H9 (cell line): ENCODE measurements around the gene YES1. TPM values are rescaled to one million over a fixed set of nuclear protein-coding genes. Genes with fewer than 3 reads are reported as not detected.

ENCODE experiments used
- DNase-seq: peaks from one replicate; pipeline ENCODE4 v3.0.0-alpha.2; 2017
- H2AFZ ChIP-seq: one replicate; pipeline ENCODE4 v1.6.1; 2013; ENCODE audit warnings: mild to moderate bottlenecking, low read length, control low read depth, moderate library complexity
- H2AK5ac ChIP-seq: 2 replicates; pipeline ENCODE4 v1.6.1; 2013; ENCODE audit warnings: low read length, control low read depth, mixed read lengths; ENCODE audit not compliant: insufficient read length
- H2BK120ac ChIP-seq: one replicate; pipeline ENCODE4 v1.6.1; 2013; ENCODE audit warnings: low read depth, mild to moderate bottlenecking, low read length, control low read depth, inconsistent platforms; ENCODE audit not compliant: poor library complexity, severe bottlenecking
- H2BK12ac ChIP-seq: 2 replicates; pipeline ENCODE4 v1.6.1; 2013; ENCODE audit warnings: low read length, control low read depth, mixed read lengths, low read depth; ENCODE audit not compliant: insufficient read length
- H2BK15ac ChIP-seq: 2 replicates; pipeline ENCODE4 v1.6.1; 2013; ENCODE audit warnings: low read depth, low read length, control low read depth
- H2BK20ac ChIP-seq: one replicate; pipeline ENCODE4 v1.6.1; 2013; ENCODE audit warnings: low read depth, mild to moderate bottlenecking, low read length, control low read depth, inconsistent platforms; ENCODE audit not compliant: poor library complexity, severe bottlenecking
- H2BK5ac ChIP-seq: 2 replicates; pipeline ENCODE4 v1.6.1; 2013; ENCODE audit warnings: low read length, control low read depth, mixed read lengths; ENCODE audit not compliant: insufficient read length
- H3K14ac ChIP-seq: 2 replicates; pipeline ENCODE4 v1.6.1; 2013; ENCODE audit warnings: low read length, control low read depth; ENCODE audit not compliant: insufficient read depth
- H3K18ac ChIP-seq: 2 replicates; pipeline ENCODE4 v1.6.1; 2013; ENCODE audit warnings: low read depth, mild to moderate bottlenecking, mixed read lengths, low read length, control low read depth; ENCODE audit not compliant: insufficient read length
- H3K23ac ChIP-seq: 2 replicates; pipeline ENCODE4 v1.6.1; 2013; ENCODE audit warnings: low read length, control low read depth, mixed read lengths, low read depth; ENCODE audit not compliant: insufficient read length
- H3K23me2 ChIP-seq: 2 replicates; pipeline ENCODE4 v1.6.1; 2013; ENCODE audit warnings: low read depth, mild to moderate bottlenecking, mixed read lengths, low read length, control low read depth; ENCODE audit not compliant: insufficient read length, poor library complexity, severe bottlenecking
- H3K27ac ChIP-seq: 2 replicates; pipeline ENCODE4 v1.5.1; 2013; ENCODE audit warnings: low read length, control low read depth, mixed read lengths, low read depth; ENCODE audit not compliant: insufficient read length
- H3K27me3 ChIP-seq: 2 replicates; pipeline ENCODE4 v1.6.1; 2013; ENCODE audit warnings: low read length, control low read depth, inconsistent platforms; ENCODE audit not compliant: insufficient read depth
- H3K4ac ChIP-seq: 2 replicates; pipeline ENCODE4 v1.6.1; 2013; ENCODE audit warnings: low read depth, mild to moderate bottlenecking, control low read depth, inconsistent platforms, low read length, moderate library complexity
- H3K4me1 ChIP-seq: 2 replicates; pipeline ENCODE4 v1.6.1; 2013; ENCODE audit warnings: low read length, control low read depth, inconsistent platforms; ENCODE audit not compliant: insufficient read depth
- H3K4me2 ChIP-seq: 2 replicates; pipeline ENCODE4 v1.6.1; 2013; ENCODE audit warnings: low read length, control low read depth, mixed read lengths; ENCODE audit not compliant: insufficient read length, insufficient read depth
- H3K56ac ChIP-seq: 2 replicates; pipeline ENCODE4 v1.6.1; 2013; ENCODE audit warnings: low read depth, mild to moderate bottlenecking, mixed read lengths, low read length, control low read depth; ENCODE audit not compliant: insufficient read length
- H3K79me1 ChIP-seq: 2 replicates; pipeline ENCODE4 v1.6.1; 2013; ENCODE audit warnings: low read depth, mild to moderate bottlenecking, moderate library complexity, low read length, control low read depth, inconsistent platforms; ENCODE audit not compliant: insufficient read depth, poor library complexity, severe bottlenecking
- H3K79me2 ChIP-seq: 2 replicates; pipeline ENCODE4 v1.6.1; 2013; ENCODE audit warnings: low read length, control low read depth, inconsistent platforms; ENCODE audit not compliant: insufficient read depth
- H3K9ac ChIP-seq: 2 replicates; pipeline ENCODE4 v1.6.1; 2013; ENCODE audit warnings: low read length, control low read depth, mixed read lengths; ENCODE audit not compliant: insufficient read length; ENCODE audit errors: extremely low read depth
- H3K9me3 ChIP-seq: one replicate; pipeline ENCODE4 v1.6.1; 2013; ENCODE audit warnings: low read depth, low read length, inconsistent platforms; ENCODE audit not compliant: control insufficient read depth
- H3T11ph ChIP-seq: one replicate; pipeline ENCODE4 v1.6.1; 2013; ENCODE audit warnings: mild to moderate bottlenecking, low read length, control low read depth, inconsistent platforms
- H4K20me1 ChIP-seq: one replicate; pipeline ENCODE4 v1.6.1; 2013; ENCODE audit not compliant: control insufficient read depth, insufficient read length, insufficient read depth
- H4K5ac ChIP-seq: 2 replicates; pipeline ENCODE4 v1.6.1; 2013; ENCODE audit warnings: low read depth, mild to moderate bottlenecking, mixed read lengths, low read length, control low read depth; ENCODE audit not compliant: insufficient read length
- H4K8ac ChIP-seq: replicated peaks from 2 replicates; pipeline ENCODE4 v1.6.1; 2013; ENCODE audit warnings: low read length, control low read depth, mixed read lengths, low read depth; ENCODE audit not compliant: insufficient read length
- H4K91ac ChIP-seq: 2 replicates; pipeline ENCODE4 v1.6.1; 2013; ENCODE audit warnings: low read depth, mild to moderate bottlenecking, moderate library complexity, mixed read lengths, low read length, control low read depth; ENCODE audit not compliant: insufficient read length
- H3K27ac Mint-ChIP-seq, 3 experiments: 2 replicates in 2 of 3; 3 replicates in 1 of 3; pipeline ENCODE4 v1.8.0; 2020 to 2021; ENCODE audit warnings: mixed read lengths in 3 of 3, mild to moderate bottlenecking in 1 of 3, moderate library complexity in 1 of 3
- H3K27me3 Mint-ChIP-seq: 2 replicates; pipeline ENCODE4 v1.8.0; 2021; ENCODE audit warnings: low read depth, mild to moderate bottlenecking, moderate library complexity, mixed read lengths
- H3K36me3 Mint-ChIP-seq, 3 experiments: 2 replicates in 2 of 3; 3 replicates in 1 of 3; pipeline ENCODE4 v1.8.0; 2020 to 2021; ENCODE audit warnings: low read depth in 3 of 3, mixed read lengths in 3 of 3; ENCODE audit not compliant: insufficient read depth in 1 of 3
- H3K4me1 Mint-ChIP-seq, 2 experiments: 2 replicates each; pipeline ENCODE4 v1.8.0; 2020; ENCODE audit warnings: mixed read lengths in 2 of 2
- H3K4me3 Mint-ChIP-seq, 2 experiments: 2 replicates in 1 of 2; 3 replicates in 1 of 2; pipeline ENCODE4 v1.8.0; 2020 to 2021; ENCODE audit warnings: mild to moderate bottlenecking in 2 of 2, mixed read lengths in 2 of 2, moderate library complexity in 1 of 2
- H3K9me3 Mint-ChIP-seq, 2 experiments: 2 replicates in 1 of 2; 3 replicates in 1 of 2; pipeline ENCODE4 v1.8.0; 2020; ENCODE audit warnings: mild to moderate bottlenecking in 2 of 2, mixed read lengths in 2 of 2, moderate library complexity in 1 of 2
- CTCF ChIP-seq: fragments of 200-600 bp; sonication (generic); conservative IDR thresholded peaks from 3 replicates; pipeline ENCODE4 v1.8.0; 2021; ENCODE audit warnings: antibody characterized with exemption, mild to moderate bottlenecking
- WGBS: extraction: QIAGEN DNeasy Blood & Tissue Kit; methylation state at CpG from one replicate; pipeline ENCODE4 v1.1.7; 2013; ENCODE audit warnings: missing lambda C conversion rate, low lambda C conversion rate, mixed read lengths; ENCODE audit not compliant: insufficient read length; ENCODE audit errors: extremely low coverage; 5-methylcytosine and 5-hydroxymethylcytosine counted together
- total RNA-seq: library from RNA; stranded (reverse); gene quantifications from 2 replicates; pipeline ENCODE4 v1.2.1, GENCODE V29; 2021

The YES1 gene
- total RNA-seq, 1 experiment from 2014 or later: 86.9 TPM

- no peak overlapping the region for H2BK12ac ChIP-seq
- H3K4me2 ChIP-seq: no peak overlapping the region
- H3K18ac ChIP-seq: no peak overlapping the region
- no peak overlapping the region for H3K56ac ChIP-seq
- no peak overlapping the region for H2BK20ac ChIP-seq
- no peaks in the 10 kb centered on the region for H4K20me1 ChIP-seq
- no peak overlapping the region for H3K4ac ChIP-seq
- no peaks in the 10 kb centered on the region for H3K9me3 ChIP-seq
- peaks cover 3% of the 10 kb centered on the region for H3K79me1 ChIP-seq
- H3K4me1 ChIP-seq: 0 out of 2 replicates have a peak, but pooled peaks cover 2% of the 10 kb centered on the region
- no peak overlapping the region for H3K4me3 Mint-ChIP-seq
- no peak for TF ChIP-seq CTCF
- H2BK120ac ChIP-seq: no peak overlapping the region
- no peak overlapping the region for H4K91ac ChIP-seq
- H2AFZ ChIP-seq: no peak overlapping the region
- H2BK15ac ChIP-seq: no peak overlapping the region
- H3K23me2 ChIP-seq: peaks cover 2% of the 10 kb centered on the region
- H2BK5ac ChIP-seq: no peak overlapping the region
- peaks cover 12 to 52% (median 45%) of the 10 kb centered on the region in 3 experiments; a peak in 6 of 7 replicates for H3K36me3 Mint-ChIP-seq
- no peaks in the 10 kb centered on the region for H3K27me3 Mint-ChIP-seq
- H3K4me1 Mint-ChIP-seq: peaks cover 3% of the 10 kb centered on the region in 2 experiments
- H4K8ac ChIP-seq: no peak overlapping the region
- no peak for DNase-seq
- no peak overlapping the region for H2AK5ac ChIP-seq
- H3T11ph ChIP-seq: no peak overlapping the region
- no peaks in the 10 kb centered on the region for H3K27me3 ChIP-seq
- no peak overlapping the region for H3K9ac ChIP-seq
- no peaks in the 10 kb centered on the region; a peak in 1 of 5 replicates for H3K9me3 Mint-ChIP-seq
- no CpG with 5 or more reads among the region's 8 CpGs for WGBS
- no peak overlapping the region for H3K27ac ChIP-seq
- no peak overlapping the region for H4K5ac ChIP-seq
- no peaks in the 10 kb centered on the region for H3K79me2 ChIP-seq
- no peak overlapping the region for H3K14ac ChIP-seq
- H3K23ac ChIP-seq: no peak overlapping the region
- H3K27ac Mint-ChIP-seq: peak overlapping the region in 1 of 3 experiments; percentile 26; a peak in 2 of 7 replicates
Measured at GRCh38 chr18:706405-706804, 105.6 kb downstream of the YES1 start.
